Measurements from ENCODE around the gene SCIN. TPM values are rescaled to one million over a fixed set of nuclear protein-coding genes. Genes with fewer than 3 reads are reported as not detected.

SCIN gene
- total and polyA plus RNA-seq, 11 donors = 0.01 to 1.7 (median 0.87) TPM; not detected in 5

DNA sequence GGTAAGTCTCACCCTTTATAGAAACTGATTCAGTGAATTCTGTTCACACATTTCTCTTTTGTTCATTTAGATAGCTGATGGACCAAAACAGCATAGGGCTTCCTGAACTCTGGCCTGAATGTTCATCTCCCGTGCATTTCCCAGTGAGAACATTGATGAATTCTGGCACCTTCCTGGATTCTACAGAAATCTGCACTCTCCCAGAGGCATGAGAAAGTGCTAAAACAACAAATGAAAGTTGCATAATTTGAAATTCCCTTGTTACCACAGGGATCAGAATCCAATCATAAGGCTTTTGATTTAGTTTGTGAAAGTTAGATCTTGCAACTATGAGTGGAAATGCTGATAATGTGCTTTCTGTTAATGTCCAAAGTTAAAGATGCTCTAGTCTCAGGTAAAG is 29.7 kb upstream of the SCIN start:
- Histone ChIP-seq H3K27ac (no peak overlapping the region), H3K27me3 (no peaks in the 10 kb centered on the region), H3K9me3 (peaks cover 0 to 3% (median 0%) of the 10 kb centered on the region in 12 donors), H3K36me3 (no peaks in the 10 kb centered on the region), H3K4me1 (no peaks in the 10 kb centered on the region), H3K4me3 (no peak overlapping the region)
- DNase-seq (no peak), ATAC-seq (no peak)
- no peak for TF ChIP-seq CTCF (IDR thresholded peaks at IDR 0.05)
- 53 to 82% (median 73%) methylated on average over 1 of the region's 1 CpG for WGBS, 4 donors
- intact Hi-C loops (cut with DNase I) = no loop called here

GRCh38 chr7:12543586-12543985 is 26.9 kb upstream of the SCIN start:
- H3K27me3 ChIP-seq = no peaks in the 10 kb centered on the region
- TF ChIP-seq CTCF (IDR thresholded peaks at IDR 0.05) (no peak), POLR2A (IDR thresholded peaks at IDR 0.05) (no peak)
- H3K36me3 ChIP-seq = no peaks in the 10 kb centered on the region
- WGBS, 4 donors = 60 to 79% (median 77%) methylated on average over 4 of the region's 4 CpGs
- H3K4me1 ChIP-seq = no peaks in the 10 kb centered on the region
- intact Hi-C loops (cut with DNase I) = no loop called here
- DNase-seq (no peak), ATAC-seq (no peak)
- no peaks in the 10 kb centered on the region for H3K9me3 ChIP-seq
- no peak overlapping the region for H3K27ac ChIP-seq
- no peak overlapping the region for H3K4me3 ChIP-seq

DNA sequence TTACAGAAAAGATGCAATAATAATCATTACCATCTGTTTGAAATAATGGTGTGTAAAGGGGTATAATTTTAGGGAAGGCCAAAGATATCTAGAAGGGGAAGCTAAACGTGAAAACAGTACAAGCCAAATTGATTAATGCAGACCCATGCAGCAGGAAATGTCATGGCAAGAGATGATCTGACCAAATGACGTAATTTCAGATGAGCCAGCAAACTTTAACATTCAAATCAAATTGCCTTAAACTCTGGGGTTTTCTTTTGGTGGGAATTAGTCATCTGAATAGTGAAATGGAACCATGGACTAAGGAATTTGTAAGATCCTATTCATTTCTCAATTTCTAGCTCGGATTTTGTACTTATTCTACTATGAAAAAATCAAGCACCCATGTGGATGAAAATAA is 21.4 kb upstream of the SCIN start:
- Histone ChIP-seq H3K36me3 (no peaks in the 10 kb centered on the region), H3K27ac (no peak overlapping the region), H3K4me1 (no peaks in the 10 kb centered on the region), H3K4me3 (no peak overlapping the region), H3K27me3 (no peaks in the 10 kb centered on the region), H3K9me3 (no peaks in the 10 kb centered on the region)
- DNase-seq (no peak), ATAC-seq (no peak)
- no peak for TF ChIP-seq CTCF (IDR thresholded peaks at IDR 0.05)
- TF ChIP-seq POLR2A (IDR thresholded peaks at IDR 0.05) = no peak
- intact Hi-C loops (cut with DNase I) = no loop called here
- 70 to 74% (median 73%) methylated on average over 3 of the region's 3 CpGs for WGBS, 4 donors

DNA sequence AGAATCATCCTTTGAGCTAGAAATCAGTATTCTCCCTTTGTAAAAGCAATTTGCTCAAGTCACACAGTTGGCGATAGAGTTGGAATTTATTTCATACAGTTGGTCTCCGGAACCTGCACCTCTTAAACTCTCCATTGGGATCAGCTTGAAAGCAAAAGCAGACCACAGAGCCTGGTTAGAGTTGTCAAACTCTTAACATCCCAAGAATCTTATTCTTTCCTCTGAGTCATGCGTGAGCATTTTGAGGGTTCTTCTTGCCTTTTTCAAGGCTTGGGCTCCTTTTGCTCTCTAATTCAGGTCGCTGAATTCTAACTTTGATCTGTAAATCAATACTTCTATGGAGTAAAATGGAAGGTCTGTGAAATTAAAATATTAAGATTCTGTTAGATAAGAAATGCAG is 19.6 kb upstream of the SCIN start:
- DNase-seq = no peak
- no peak for ATAC-seq
- Histone ChIP-seq H3K4me3 (no peak overlapping the region), H3K4me1 (no peaks in the 10 kb centered on the region), H3K36me3 (no peaks in the 10 kb centered on the region), H3K27me3 (no peaks in the 10 kb centered on the region), H3K27ac (no peak overlapping the region), H3K9me3 (no peaks in the 10 kb centered on the region)
- TF ChIP-seq CTCF (IDR thresholded peaks at IDR 0.05) (no peak), POLR2A (IDR thresholded peaks at IDR 0.05) (no peak)
- WGBS, 4 donors = 93 to 97% (median 96%) methylated on average over 4 of the region's 4 CpGs
- intact Hi-C loops (cut with DNase I) = no loop called here
